HCT116 (cell line): ENCODE results near the gene CNBD2. TPM values are rescaled to one million over a fixed set of nuclear protein-coding genes. Genes with fewer than 3 reads are reported as not detected.
A peak's percentile ranks its signal among the peaks of the same experiment; 100 is the strongest.

Experiments used
- ATAC-seq: fragments of 200-7000 bp; cut with Tn5 transposase; 2 replicates; pipeline ENCODE4 v1.9.1; 2020; ENCODE audit warnings: mild to moderate bottlenecking, moderate library complexity
- BruUV-seq: library from RNA; stranded (reverse); fragments of 400-500 nt; replicated peaks from 2 replicates; lab custom pipeline; 2021; lab: Mats Ljungman, UMichigan
- CTCF ChIA-PET: fragments of 300-600 bp; sonication (Branson Sonifier 250); formaldehyde crosslinking; loops from one replicate; lab custom pipeline; 2021; ENCODE audit warnings: antibody characterized with exemption; lab: Charles Lee
- POLR2A ChIA-PET: fragments of 300-600, 350-600 bp; sonication (Branson Sonifier 250); formaldehyde crosslinking; loops from one replicate; lab custom pipeline; 2021; ENCODE audit warnings: antibody characterized with exemption; lab: Charles Lee
- RAD21 ChIA-PET, 2 experiments: fragments of 300-600 bp; sonication (Branson Sonifier 250); formaldehyde crosslinking; loops; one replicate each; lab custom pipeline; 2023; ENCODE audit warnings: low total read pairs in 2 of 2; ENCODE audit not compliant: uncharacterized antibody in 2 of 2, unreplicated experiment in 2 of 2, low non-redundant PET in 1 of 2; lab: Charles Lee
- DNase-seq: peaks from one replicate; pipeline ENCODE4 v3.0.0-alpha.2; 2010; ENCODE audit warnings: low read depth, low spot score
- H2AFZ ChIP-seq: fragments of 200-600 bp; shearing (Covaris generic), sonication (generic); 2 replicates; pipeline ENCODE4 v1.6.1; 2017; ENCODE audit warnings: low read depth, mixed run types, mixed read lengths, antibody characterized with exemption, low read length; ENCODE audit not compliant: poor library complexity, severe bottlenecking
- H3K27ac ChIP-seq: 2 replicates; pipeline ENCODE4 v1.5.1; 2012; ENCODE audit warnings: low read depth, low read length
- H3K27me3 ChIP-seq: fragments of 200-600 bp; sonication (generic); 2 replicates; pipeline ENCODE4 v1.6.1; 2016; ENCODE audit warnings: mixed run types, low read length, mixed read lengths; ENCODE audit not compliant: insufficient read depth
- H3K36me3 ChIP-seq, 2 experiments: fragments of 200-500 bp in 1 of 2; fragments of 200-600 bp in 1 of 2; sonication (Bioruptor generic) in 1 of 2; sonication (generic) in 1 of 2; 2 replicates each; pipeline versions ENCODE4 v1.5.1 to v1.6.1; 2014 to 2016; ENCODE audit warnings: low read length in 2 of 2, inconsistent platforms in 1 of 2, mixed read lengths in 1 of 2, mixed run types in 1 of 2; ENCODE audit not compliant: insufficient read depth in 2 of 2, control insufficient read depth in 1 of 2
- H3K4me1 ChIP-seq, 2 experiments: fragments of 200-600 bp in 1 of 2; sonication (generic) in 1 of 2; 2 replicates each; pipeline versions ENCODE4 v1.5.1 to v1.6.1; 2012 to 2017; ENCODE audit warnings: low read length in 2 of 2, inconsistent platforms in 1 of 2, mild to moderate bottlenecking in 1 of 2, mixed read lengths in 1 of 2, mixed run types in 1 of 2, moderate library complexity in 1 of 2; ENCODE audit not compliant: insufficient read depth in 2 of 2, control insufficient read depth in 1 of 2
- H3K4me2 ChIP-seq: fragments of 200-600 bp; sonication (generic); 2 replicates; pipeline ENCODE4 v1.6.1; 2017; ENCODE audit warnings: mixed run types, low read length, mixed read lengths
- H3K4me3 ChIP-seq, 2 experiments: fragments of 200-600 bp in 1 of 2; sonication (generic) in 1 of 2; replicated peaks in 1 of 2; 2 replicates each; pipeline ENCODE4 v1.5.1; 2011 to 2016; ENCODE audit warnings: low read length in 2 of 2, control low read depth in 1 of 2, low read depth in 1 of 2, mild to moderate bottlenecking in 1 of 2, mixed read lengths in 1 of 2, mixed run types in 1 of 2
- H3K79me2 ChIP-seq: fragments of 200-600 bp; sonication (generic); 2 replicates; pipeline ENCODE4 v1.6.1; 2017; ENCODE audit warnings: mild to moderate bottlenecking, mixed run types, low read length, moderate library complexity, mixed read lengths; ENCODE audit not compliant: insufficient read depth
- H3K9ac ChIP-seq: fragments of 200-600 bp; sonication (generic); 2 replicates; pipeline ENCODE4 v1.6.1; 2016; ENCODE audit warnings: low read length, mixed read lengths
- H3K9me2 ChIP-seq: fragments of 200-600 bp; sonication (generic), shearing (Covaris generic); 2 replicates; pipeline ENCODE4 v1.6.1; 2017; ENCODE audit warnings: mixed run types, mild to moderate bottlenecking, moderate library complexity; ENCODE audit not compliant: insufficient read depth
- H3K9me3 ChIP-seq, 2 experiments: fragments of 200-500 bp in 1 of 2; fragments of 200-600 bp in 1 of 2; sonication (Bioruptor generic) in 1 of 2; sonication (generic) in 1 of 2; 2 replicates each; pipeline ENCODE4 v1.6.1; 2014 to 2017; ENCODE audit warnings: low read length in 2 of 2, mixed read lengths in 2 of 2, inconsistent platforms in 1 of 2, low read depth in 1 of 2, mild to moderate bottlenecking in 1 of 2, mixed run types in 1 of 2, moderate library complexity in 1 of 2; ENCODE audit not compliant: control insufficient read depth in 1 of 2, insufficient read depth in 1 of 2
- H4K20me1 ChIP-seq: fragments of 200-600 bp; sonication (generic), shearing (Covaris generic); 2 replicates; pipeline ENCODE4 v1.6.1; 2017; ENCODE audit warnings: mixed run types, mild to moderate bottlenecking, moderate library complexity; ENCODE audit not compliant: insufficient read depth
- CEBPB ChIP-seq: IDR thresholded peaks from 2 replicates; pipeline ENCODE4 v1.6.1; 2012; ENCODE audit warnings: low read depth
- EGR1 ChIP-seq: IDR thresholded peaks from 2 replicates; pipeline ENCODE4 v1.6.1; 2012; ENCODE audit warnings: low read depth
- ELF1 ChIP-seq: IDR thresholded peaks from 2 replicates; pipeline ENCODE4 v1.6.1; 2012; ENCODE audit warnings: low read depth, borderline replicate concordance
- EZH2 ChIP-seq: fragments of 200-600 bp; sonication (generic); IDR thresholded peaks from 2 replicates; pipeline ENCODE4 v1.6.1; 2017; ENCODE audit warnings: antibody characterized with exemption, mixed run types
- MAX ChIP-seq: IDR thresholded peaks from 2 replicates; pipeline ENCODE4 v1.6.1; 2012
- POLR2A ChIP-seq: IDR thresholded peaks from 2 replicates; pipeline ENCODE4 v1.7.0; 2011; ENCODE audit warnings: borderline replicate concordance; ENCODE audit not compliant: insufficient read depth, insufficient read length; ENCODE audit errors: extremely low read depth
- RAD21 ChIP-seq: IDR thresholded peaks from 2 replicates; pipeline ENCODE4 v1.6.1; 2012; ENCODE audit warnings: low read depth, mild to moderate bottlenecking
- REST ChIP-seq: IDR thresholded peaks from 2 replicates; pipeline ENCODE4 v1.6.1; 2012; ENCODE audit warnings: low read depth
- SP1 ChIP-seq: IDR thresholded peaks from 2 replicates; pipeline ENCODE4 v1.6.1; 2012; ENCODE audit warnings: low read depth
- SRF ChIP-seq: IDR thresholded peaks from 2 replicates; pipeline ENCODE4 v1.6.1; 2012; ENCODE audit warnings: low read depth
- TCF7L2 ChIP-seq: IDR thresholded peaks from 2 replicates; pipeline ENCODE4 v1.7.0; 2011; ENCODE audit warnings: borderline replicate concordance, inconsistent platforms; ENCODE audit not compliant: insufficient read depth, insufficient read length; ENCODE audit errors: extremely low read depth
- ZBTB33 ChIP-seq: IDR thresholded peaks from 2 replicates; pipeline ENCODE4 v1.6.1; 2011; ENCODE audit warnings: mild to moderate bottlenecking, low read length, moderate library complexity; ENCODE audit not compliant: insufficient replicate concordance; ENCODE audit errors: extremely low read depth
- ZNF274 ChIP-seq: fragments of 200-500 bp; sonication (Bioruptor generic); IDR thresholded peaks from 2 replicates; pipeline ENCODE4 v1.6.1; 2014; ENCODE audit warnings: mild to moderate bottlenecking, low read depth, low read length, inconsistent platforms
- intact Hi-C: fragments of 100-400 bp; cut with micrococcal nuclease; formaldehyde crosslinking; loops from 2 replicates; pipeline ENCODE4 v1.10.0; 2022
- total RNA-seq: library from RNA; stranded (reverse); gene quantifications from one replicate; pipeline ENCODE4 v1.2.1, GENCODE V29; 2021; ENCODE audit not compliant: unreplicated experiment

The CNBD2 gene
- total RNA-seq, 1 experiment from 2014 or later, result 3.1 TPM

GRCh38 chr20:36015806-36016403 lies 47.5 kb downstream of the CNBD2 start (continued):
- no peak for TF ChIP-seq REST
- TF ChIP-seq TCF7L2, result no peak
- TF ChIP-seq POLR2A, result no peak

GRCh38 chr20:36017048-36017951 lies 48.9 kb downstream of the CNBD2 start:
- no peaks in the 10 kb centered on the region for H3K79me2 ChIP-seq
- H2AFZ ChIP-seq, result peak overlapping the region; percentile 35
- no peaks in the 10 kb centered on the region for H3K36me3 ChIP-seq
- peak overlapping the region; percentile 39 for H3K4me2 ChIP-seq
- H3K4me1 ChIP-seq, result peaks cover 10 to 11% of the 10 kb centered on the region in 2 experiments; a peak in 3 of 4 replicates
- H3K9ac ChIP-seq, result no peak overlapping the region
- H3K27ac ChIP-seq, result no peak overlapping the region
- CTCF ChIA-PET, result interaction anchor here (0.9 to 1.4 kb wide), 2 partner anchors 24 to 26 kb away, joined by 4 to 5 read pairs; no protein-coding TSS in a partner anchor
- BruUV-seq, result no TSS peak
- ATAC-seq (peak; percentile 49), DNase-seq (no peak)
- no peaks in the 10 kb centered on the region for H3K9me2 ChIP-seq
- no peaks in the 10 kb centered on the region for H3K27me3 ChIP-seq
- no peaks in the 10 kb centered on the region for H4K20me1 ChIP-seq
- no peak overlapping the region for H3K4me3 ChIP-seq
- POLR2A ChIA-PET, result no interaction called here
- RAD21 ChIA-PET, result no interaction called here
- intact Hi-C loops, result no loop called here
- H3K9me3 ChIP-seq, result no peaks in the 10 kb centered on the region
- TF ChIP-seq RAD21, result no peak
- TF ChIP-seq EGR1, result no peak
- TF ChIP-seq ELF1, result no peak
- no peak for TF ChIP-seq ZNF274
- no peak for TF ChIP-seq ZBTB33
- no peak for TF ChIP-seq MAX
- TF ChIP-seq EZH2, result no peak
- no peak for TF ChIP-seq SRF
- TF ChIP-seq CEBPB, result no peak
- no peak for TF ChIP-seq REST
- no peak for TF ChIP-seq SP1
